ENCODE measurements around the gene PDE5A.

PDE5A gene

GRCh38 chr4:119537586-119537985 lies 91.0 kb downstream of the PDE5A start:
- DNase-seq (ENCODE audit: low read depth), result no peak
- no peak for TF ChIP-seq CTCF (IDR thresholded peaks at IDR 0.05; ENCODE audit: control insufficient read depth, extremely low read depth, insufficient read depth)
- no peak overlapping the region for H3K4me3 ChIP-seq (ENCODE audit: low read depth, low read length)

- H3K4me3 ChIP-seq (ENCODE audit: low read depth, low read length), result no peak overlapping the region
- no peak for DNase-seq (ENCODE audit: low read depth)
- no peak for TF ChIP-seq CTCF (IDR thresholded peaks at IDR 0.05; ENCODE audit: control insufficient read depth, extremely low read depth, insufficient read depth)
Measured at GRCh38 chr4:119536572-119537528, 91.8 kb downstream of the PDE5A start.

- no peak for TF ChIP-seq CTCF (IDR thresholded peaks at IDR 0.05; ENCODE audit: control insufficient read depth, extremely low read depth, insufficient read depth)
- DNase-seq (ENCODE audit: low read depth), result no peak
- H3K4me3 ChIP-seq (ENCODE audit: low read depth, low read length), result no peak overlapping the region
Measured at GRCh38 chr4:119532319-119532718, 96.3 kb downstream of the PDE5A start.

DNA sequence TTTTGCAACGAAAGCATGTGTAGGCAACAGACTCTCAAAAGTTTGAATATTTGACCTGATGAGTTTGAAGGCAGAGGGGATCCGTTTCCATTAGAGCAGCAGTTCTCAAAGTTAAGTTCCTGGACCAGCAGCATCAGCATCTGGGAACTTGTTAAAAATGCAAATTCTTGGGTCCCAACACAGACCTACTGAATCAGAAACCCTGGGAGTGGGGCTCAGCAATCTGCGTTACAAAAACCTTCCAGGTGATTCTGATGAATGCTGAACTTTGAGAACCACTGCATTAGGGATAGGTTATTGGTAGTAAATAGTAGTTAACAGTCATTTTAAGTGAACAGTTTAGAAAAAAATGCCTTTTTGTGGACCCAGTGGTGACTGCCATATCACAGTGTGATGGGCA lies 98.8 kb downstream of the PDE5A start:
- DNase-seq (ENCODE audit: low read depth), result no peak
- TF ChIP-seq CTCF (IDR thresholded peaks at IDR 0.05; ENCODE audit: control insufficient read depth, extremely low read depth, insufficient read depth), result no peak
- no peak overlapping the region for H3K4me3 ChIP-seq (ENCODE audit: low read depth, low read length)

GRCh38 chr4:119526786-119527550 lies 101.6 kb downstream of the PDE5A start:
- H3K4me3 ChIP-seq (ENCODE audit: low read depth, low read length), result no peak overlapping the region
- no peak for TF ChIP-seq CTCF (IDR thresholded peaks at IDR 0.05; ENCODE audit: control insufficient read depth, extremely low read depth, insufficient read depth)
- no peak for DNase-seq (ENCODE audit: low read depth)

DNA sequence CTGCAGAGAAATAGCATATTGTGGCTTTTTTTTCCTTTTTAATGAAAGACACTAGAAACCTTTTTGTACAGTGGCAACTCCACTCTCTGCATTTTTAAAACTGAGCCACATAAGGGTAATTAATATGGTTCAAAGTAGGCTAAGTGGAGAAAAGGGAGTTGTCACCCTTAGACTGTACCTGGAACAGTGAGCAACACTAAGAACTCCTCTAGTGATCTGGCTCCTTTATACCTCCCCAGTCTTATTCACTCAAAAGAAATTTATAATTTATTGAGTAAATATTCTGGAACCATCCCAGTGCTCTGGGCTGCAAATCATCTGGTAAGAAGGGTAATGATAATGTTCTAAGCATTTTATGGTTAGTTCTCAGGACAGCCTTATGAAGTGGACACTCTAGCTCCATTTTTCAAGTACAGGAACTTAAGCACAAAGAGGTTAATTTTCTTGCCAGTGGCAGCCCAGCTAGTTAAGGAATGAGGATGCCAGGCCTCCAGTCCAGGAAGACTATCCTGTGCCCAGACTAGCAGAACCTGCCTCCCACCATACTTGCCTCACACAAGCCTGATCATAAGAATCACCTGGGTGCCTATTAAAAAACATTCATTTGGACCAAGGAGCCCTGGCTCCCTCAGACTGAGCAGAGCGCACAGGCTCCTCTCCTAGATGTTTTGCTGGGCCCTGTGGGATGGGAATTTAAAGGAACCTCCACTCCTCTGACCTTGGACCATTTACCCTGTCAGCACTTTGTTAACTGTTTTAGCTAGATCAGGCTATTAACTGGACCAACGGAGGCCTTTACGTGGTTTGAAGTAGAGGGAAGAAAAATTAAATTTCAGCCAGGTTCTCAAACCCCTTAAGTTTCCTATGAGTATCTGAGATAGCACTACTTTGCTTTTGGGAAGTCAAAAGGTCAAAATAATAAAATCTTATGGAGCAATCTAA lies 102.6 kb downstream of the PDE5A start:
- DNase-seq (ENCODE audit: low read depth), result no peak
- no peak overlapping the region for H3K4me3 ChIP-seq (ENCODE audit: low read depth, low read length)
- no peak for TF ChIP-seq CTCF (IDR thresholded peaks at IDR 0.05; ENCODE audit: control insufficient read depth, extremely low read depth, insufficient read depth)

All from LNCaP clone FGC (cell line).